ENCODE data around the gene KIF26B.
"Not testable (repeated sequence)": the region's sequence is repeated elsewhere in the genome, so short reads cannot be mapped to it uniquely, and the experiment has no call there.

Gene KIF26B

DNA sequence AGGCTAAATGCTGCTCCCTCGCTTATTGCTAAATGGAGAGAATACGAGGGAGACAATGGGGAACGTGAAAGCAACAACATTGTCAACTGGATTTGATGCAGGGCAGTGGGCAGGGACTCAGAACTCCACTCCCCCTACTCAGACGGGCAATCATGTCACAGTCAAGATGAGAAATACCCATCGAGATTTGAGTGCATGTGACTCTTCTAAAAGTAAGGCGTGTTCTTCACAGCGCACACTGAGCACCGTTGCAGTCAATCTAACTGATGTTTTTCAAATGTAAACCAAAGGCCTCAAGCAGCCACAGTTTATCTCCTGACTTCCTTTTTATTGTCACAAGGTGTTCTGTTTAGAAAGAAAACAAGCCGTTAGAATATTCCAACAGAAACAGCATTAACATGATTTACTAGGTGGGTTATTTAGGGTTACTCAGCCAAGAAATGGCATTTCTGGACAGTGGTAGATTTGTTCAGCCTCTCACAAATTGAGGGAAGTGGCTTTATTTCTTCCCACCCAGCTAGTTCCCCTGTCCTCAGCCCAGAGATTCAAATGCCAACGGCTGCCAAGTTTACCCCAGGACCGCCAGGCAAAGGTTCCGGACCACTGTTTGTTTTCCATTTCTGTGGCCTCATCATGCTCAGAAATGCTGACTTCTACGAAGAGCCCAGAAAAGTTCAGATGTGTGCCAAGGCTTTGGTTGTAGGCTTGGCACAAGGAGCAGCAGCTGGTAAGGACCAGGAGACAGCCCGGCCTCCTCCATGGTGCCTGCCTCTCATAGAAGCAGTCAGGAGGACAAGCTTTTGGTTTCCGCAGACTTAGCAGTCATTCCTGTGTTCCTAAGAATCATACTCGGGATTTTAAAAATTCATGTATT is 171.4 kb downstream of the KIF26B start:
- DNase-seq (ENCODE audit: low read depth), result no peak

DNA sequence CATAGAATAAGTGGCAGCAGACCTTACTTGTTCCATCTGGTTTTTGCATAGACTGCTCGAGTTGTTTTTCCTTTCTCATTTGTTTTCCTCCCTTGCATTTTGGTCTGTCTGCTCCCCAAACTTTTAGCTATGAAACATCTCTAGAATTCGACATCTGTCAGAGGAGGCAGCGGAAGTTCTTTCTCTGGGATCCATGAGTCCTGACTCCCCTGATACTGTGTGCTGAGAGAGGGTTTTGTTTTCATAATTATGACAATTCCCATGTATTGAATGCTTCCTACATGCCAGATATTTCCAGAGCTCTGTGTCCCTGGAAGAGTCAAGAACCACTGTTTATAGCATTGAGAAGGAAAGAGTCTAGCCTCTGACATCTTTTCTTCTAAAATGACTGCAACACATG is 172.6 kb downstream of the KIF26B start:
- no peak for DNase-seq (ENCODE audit: low read depth)

- DNase-seq (ENCODE audit: low read depth), result no peak
Observed at GRCh38 chr1:245327842-245328241, 173.1 kb downstream of the KIF26B start.

- DNase-seq (ENCODE audit: low read depth), result no peak
Observed at GRCh38 chr1:245330951-245331350, 176.2 kb downstream of the KIF26B start.

GRCh38 chr1:245332085-245332484 is 177.3 kb downstream of the KIF26B start:
- no peak for DNase-seq (ENCODE audit: low read depth)

DNA sequence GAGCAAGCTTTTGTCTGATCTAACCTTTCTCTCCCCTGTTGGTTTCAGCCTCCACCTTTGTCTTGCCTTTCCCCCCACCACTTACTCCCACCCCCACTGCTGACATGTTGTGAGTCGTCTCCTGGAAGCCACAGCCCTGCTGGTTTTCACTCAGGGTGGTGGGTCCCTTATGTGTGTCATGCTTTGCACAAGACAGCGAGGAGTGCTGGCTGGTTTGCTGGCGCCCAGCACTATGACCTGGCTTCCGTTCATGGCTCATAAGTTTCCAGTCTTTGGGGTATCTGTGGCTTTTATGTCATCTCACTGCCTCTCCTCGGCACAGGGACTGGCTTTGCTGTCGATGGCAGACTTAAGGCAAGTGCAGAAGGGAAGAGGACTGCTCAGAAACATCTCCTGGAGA is 177.7 kb downstream of the KIF26B start:
- DNase-seq (ENCODE audit: low read depth), result no peak

DNA sequence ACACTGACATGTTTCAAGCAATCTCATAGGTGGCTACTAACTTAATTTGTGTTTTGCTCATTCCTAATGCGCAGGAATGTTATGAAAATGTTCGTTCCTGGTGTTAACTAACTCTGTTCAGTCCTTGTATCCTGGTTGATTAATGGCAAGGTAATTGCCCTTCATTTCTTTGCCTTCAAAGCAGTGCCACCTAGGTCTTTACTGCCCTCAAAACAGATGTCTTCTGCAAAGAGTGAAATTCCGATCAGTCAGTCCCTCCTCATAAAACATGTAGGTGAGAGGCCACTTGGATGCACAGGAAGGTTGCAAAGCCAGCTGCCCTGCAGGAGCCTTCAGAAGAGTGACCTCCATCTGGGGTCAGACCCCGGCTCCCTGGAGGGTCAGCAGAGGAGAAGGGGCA is 179.4 kb downstream of the KIF26B start:
- DNase-seq (ENCODE audit: low read depth), result no peak

DNA sequence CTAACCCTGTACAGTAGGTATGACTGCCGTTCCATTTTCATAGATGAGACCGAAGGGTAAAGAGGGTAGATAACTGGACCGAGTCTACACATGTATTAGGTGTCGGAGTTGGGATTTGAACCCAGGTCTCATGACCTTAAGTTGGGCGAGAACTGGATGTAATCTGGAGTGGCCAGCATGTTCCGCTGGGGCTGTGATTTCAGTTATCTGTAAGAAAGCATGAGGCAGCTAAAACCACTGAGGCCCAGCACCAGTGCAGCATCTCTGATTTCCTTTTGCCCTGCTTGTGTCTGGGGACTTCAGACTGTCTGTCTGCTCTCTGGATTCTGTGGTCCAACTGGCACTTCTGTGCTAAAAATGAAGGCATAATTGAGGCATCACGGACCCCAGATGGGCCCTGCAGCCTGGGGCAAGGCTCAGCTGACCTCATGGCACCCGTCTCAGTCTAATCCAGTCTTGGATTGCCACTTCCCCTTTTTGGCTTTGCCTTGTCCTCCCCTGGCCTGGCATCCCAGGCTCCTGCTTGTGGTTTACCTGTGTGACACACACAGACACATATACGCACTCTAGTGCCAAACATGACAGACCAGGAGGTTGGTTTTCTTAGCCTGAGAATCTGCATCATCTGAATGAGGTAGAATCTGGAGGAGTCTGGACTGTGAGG is 180.2 kb downstream of the KIF26B start:
- DNase-seq (ENCODE audit: low read depth), result no peak

DNA sequence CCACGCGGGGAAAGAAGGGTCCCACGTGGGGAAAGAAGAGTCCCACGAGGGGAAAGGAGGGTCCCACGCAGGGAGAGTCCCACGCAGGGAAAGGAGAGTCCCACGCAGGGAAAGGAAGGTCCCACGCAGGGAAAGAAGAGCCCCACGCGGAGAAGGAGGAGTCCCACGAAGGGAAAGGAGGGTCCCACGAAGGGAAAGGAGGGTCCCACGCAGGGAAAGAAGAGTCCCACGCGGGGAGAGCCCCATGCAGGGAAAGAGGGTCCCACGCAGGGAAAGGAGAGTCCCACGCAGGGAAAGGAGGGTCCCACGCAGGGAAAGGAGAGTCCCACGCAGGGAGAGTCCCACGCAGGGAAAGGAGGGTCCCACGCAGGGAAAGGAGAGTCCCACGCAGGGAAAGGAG is 180.9 kb downstream of the KIF26B start:
- DNase-seq (ENCODE audit: low read depth), result not testable (repeated sequence)

- DNase-seq (ENCODE audit: low read depth), result no peak
Observed at GRCh38 chr1:245336149-245336983, 181.6 kb downstream of the KIF26B start.

GRCh38 chr1:245336984-245337355 is 182.2 kb downstream of the KIF26B start:
- DNase-seq (ENCODE audit: low read depth), result not testable (repeated sequence)

- DNase-seq (ENCODE audit: low read depth), result no peak
Observed at GRCh38 chr1:245337829-245338484, 183.2 kb downstream of the KIF26B start.

GRCh38 chr1:245338485-245338877 is 183.7 kb downstream of the KIF26B start:
- no peak for DNase-seq (ENCODE audit: low read depth)

DNA sequence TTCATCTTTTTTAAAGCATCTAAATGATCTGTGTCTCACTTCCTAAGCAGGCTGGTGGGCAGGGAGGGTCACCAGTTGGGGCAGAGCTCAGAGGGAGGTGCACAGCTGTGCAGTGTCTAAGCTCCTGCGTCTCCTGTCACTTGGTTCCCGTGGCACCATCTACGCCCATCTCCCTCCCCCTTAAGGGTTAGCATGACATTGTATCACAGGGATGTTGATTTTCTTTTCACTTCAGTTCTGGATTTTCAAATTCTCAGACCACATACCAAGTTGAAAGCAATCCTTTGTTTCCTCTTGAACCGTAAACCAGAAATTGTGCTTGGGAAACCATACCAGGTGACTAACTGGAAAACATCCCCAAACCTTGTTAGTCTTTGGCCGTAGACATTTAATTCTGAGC is 187.0 kb downstream of the KIF26B start:
- DNase-seq (ENCODE audit: low read depth), result no peak

GRCh38 chr1:245345191-245345884 is 190.6 kb downstream of the KIF26B start:
- DNase-seq (ENCODE audit: low read depth), result no peak

- no peak for DNase-seq (ENCODE audit: low read depth)
Observed at GRCh38 chr1:245348626-245349025, 193.8 kb downstream of the KIF26B start.

GRCh38 chr1:245353411-245353810 is 198.6 kb downstream of the KIF26B start:
- DNase-seq (ENCODE audit: low read depth), result no peak

DNA sequence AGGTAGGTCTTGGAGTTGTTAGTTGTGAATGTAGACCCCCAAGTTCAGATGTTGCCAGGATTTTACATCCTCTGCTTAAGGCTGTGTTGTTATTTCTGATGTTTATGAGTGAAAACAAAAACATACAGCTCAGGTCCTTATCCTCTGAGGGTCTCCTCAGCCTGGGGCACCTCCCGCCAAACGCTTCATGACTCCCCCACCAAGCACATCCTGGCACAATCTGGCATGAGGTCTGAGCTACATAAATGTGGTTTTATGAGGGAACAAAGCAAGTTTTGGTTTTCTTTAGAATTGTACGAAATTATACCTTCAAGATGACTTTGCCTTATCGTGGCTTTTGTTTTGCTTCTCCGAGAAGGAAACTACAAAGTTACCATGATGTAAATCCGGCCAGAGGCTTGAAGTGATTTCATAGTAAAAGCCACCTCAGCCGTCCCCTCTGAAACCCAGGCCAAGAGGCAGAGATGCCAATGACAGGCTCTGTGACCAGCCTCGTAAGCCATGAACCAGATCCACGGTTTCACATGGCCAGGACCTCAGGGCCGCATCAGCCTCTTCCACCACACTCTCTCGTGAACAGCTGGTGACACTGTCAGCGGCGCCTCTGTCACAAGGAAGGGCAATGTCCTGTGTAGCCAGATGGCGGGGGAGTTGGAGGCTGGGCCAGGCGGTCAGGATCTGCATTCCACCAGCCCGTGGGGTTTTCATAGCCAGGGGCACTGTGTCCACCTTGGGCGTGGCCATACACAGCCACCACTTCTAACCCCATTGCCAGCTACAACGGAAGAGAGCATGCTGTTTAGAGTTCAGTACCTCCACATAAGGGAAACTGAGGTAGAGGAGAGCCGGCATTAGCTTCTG is 199.4 kb downstream of the KIF26B start:
- no peak for DNase-seq (ENCODE audit: low read depth)

DNA sequence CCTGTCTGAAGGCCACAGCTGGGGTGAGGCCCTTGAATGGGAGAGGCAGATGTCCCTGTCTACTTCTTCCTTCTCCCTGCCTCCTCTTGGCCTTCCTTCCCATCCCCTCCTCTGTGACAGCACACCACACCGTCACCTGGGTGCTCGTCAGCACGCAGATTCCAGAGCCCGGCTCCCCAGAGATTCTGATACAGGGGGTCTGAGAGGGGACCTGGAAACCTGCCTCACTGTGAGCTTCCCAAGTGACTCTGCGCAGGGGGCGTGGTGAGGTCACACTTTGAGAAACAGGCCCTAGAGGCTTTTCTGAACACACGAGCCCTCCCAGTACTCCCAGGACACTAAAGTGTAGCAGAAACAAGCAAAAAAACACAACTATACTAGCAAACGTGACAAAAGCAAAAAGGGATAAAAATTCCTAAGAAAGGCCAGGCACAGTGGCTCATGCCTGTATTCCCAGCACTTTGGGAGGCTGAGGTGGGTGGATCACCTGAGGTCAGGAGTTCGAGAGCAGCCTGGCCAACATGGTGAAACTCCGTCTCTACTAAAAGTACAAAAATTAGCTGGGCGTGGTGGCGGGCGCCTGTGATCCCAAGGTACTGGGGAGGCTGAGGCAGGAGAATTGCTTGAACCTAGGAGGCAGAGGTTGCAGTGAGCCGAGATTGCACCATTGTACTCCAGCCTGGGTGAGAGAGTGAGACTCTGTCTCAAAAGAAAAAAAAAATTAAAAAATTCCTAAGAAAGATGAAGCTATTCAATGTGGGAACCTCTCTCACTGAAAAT is 201.3 kb downstream of the KIF26B start:
- not testable (repeated sequence) for DNase-seq (ENCODE audit: low read depth)
